PFSK-1 (cell line): ENCODE data around the gene NCK2.

Experiments
- FOXP2 ChIP-seq: optimal IDR thresholded peaks from 2 replicates; pipeline ENCODE3; 2011; ENCODE audit warnings: borderline replicate concordance, control low read depth, inconsistent platforms; ENCODE audit not compliant: insufficient read depth; ENCODE audit errors: extremely low read length, extremely low read depth
- POLR2AphosphoS5 ChIP-seq: IDR thresholded peaks from 2 replicates; pipeline ENCODE4 v1.6.1; 2012; ENCODE audit warnings: low read depth, mild to moderate bottlenecking, control low read depth, low read length, moderate library complexity
- SIN3A ChIP-seq: IDR thresholded peaks from 2 replicates; pipeline ENCODE4 v1.6.1; 2012; ENCODE audit warnings: mild to moderate bottlenecking, low read length, moderate library complexity, borderline replicate concordance; ENCODE audit not compliant: insufficient read depth
- TAF1 ChIP-seq: IDR thresholded peaks from 2 replicates; pipeline ENCODE4 v1.6.1; 2012; ENCODE audit warnings: low read length, control low read depth, borderline replicate concordance; ENCODE audit not compliant: insufficient read depth
- TF ChIP-seq, protein P1 (sequence below), 2 experiments: IDR thresholded peaks; 2 replicates each; pipeline versions ENCODE4 v1.6.1 to v1.8.0; 2011 to 2012; ENCODE audit warnings: low read depth in 2 of 2, low read length in 2 of 2, control low read depth in 1 of 2, inconsistent platforms in 1 of 2, mild to moderate bottlenecking in 1 of 2, moderate library complexity in 1 of 2; ENCODE audit not compliant: insufficient read depth in 1 of 2

NCK2 gene

DNA sequence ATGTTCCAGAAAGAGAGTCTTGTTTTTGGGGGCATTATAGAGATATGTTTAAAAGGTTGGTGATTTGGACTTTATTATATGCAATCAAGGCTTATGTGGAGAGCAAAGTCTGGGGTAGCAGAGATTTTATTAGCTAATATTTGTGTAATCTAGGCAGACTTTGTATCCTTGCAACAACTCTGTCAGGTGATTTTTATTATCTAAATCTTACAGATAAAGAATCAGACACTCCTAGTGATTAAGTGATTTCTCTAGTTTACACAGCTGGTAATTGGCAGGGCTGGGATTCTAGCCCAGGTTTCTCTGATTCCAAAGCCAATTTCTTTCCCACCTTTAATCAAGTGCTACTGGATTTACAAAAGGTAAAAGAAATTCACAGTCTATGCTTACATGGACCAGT, 33.3 kb upstream of the NCK2 start:
- TF ChIP-seq POLR2AphosphoS5 (no peak), TAF1 (no peak)

DNA sequence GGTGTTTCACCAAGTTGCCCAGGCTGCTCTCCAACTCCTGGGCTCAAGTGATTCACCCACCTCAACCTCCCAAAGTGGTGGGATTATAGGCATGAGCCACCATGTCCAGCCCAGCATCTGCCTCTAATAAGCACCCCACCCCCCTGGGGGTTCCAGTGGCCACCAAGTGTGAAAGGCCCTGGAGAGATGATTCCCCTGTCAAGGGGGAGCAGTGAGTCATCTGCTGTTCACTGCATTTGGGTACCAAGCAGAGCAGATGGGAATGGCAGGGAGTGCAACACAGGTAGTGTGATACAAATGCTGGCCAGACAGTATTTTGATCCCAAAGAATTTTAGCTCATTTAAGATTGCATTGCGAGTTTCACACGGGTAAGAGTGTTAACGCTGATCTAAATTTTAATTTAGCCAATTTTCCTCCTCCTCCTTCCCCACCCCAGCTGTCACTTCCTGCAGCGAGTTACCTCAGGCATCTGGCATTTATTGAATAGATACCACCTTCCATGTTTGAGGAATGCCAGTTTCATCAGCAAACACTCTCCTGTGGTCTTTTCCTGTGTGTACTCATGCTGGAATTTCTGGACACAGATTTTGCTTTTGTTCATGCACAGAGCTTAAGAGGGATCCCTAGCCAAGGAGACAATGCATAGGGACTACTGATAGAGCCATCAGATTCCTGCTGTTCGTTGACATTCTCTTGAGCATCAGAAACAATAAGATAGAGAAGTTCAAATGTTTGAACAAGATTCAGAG, 32.4 kb upstream of the NCK2 start:
- TF ChIP-seq FOXP2 (no peak), TAF1 (no peak), SIN3A (no peak)
- TF ChIP-seq, protein P1, sequence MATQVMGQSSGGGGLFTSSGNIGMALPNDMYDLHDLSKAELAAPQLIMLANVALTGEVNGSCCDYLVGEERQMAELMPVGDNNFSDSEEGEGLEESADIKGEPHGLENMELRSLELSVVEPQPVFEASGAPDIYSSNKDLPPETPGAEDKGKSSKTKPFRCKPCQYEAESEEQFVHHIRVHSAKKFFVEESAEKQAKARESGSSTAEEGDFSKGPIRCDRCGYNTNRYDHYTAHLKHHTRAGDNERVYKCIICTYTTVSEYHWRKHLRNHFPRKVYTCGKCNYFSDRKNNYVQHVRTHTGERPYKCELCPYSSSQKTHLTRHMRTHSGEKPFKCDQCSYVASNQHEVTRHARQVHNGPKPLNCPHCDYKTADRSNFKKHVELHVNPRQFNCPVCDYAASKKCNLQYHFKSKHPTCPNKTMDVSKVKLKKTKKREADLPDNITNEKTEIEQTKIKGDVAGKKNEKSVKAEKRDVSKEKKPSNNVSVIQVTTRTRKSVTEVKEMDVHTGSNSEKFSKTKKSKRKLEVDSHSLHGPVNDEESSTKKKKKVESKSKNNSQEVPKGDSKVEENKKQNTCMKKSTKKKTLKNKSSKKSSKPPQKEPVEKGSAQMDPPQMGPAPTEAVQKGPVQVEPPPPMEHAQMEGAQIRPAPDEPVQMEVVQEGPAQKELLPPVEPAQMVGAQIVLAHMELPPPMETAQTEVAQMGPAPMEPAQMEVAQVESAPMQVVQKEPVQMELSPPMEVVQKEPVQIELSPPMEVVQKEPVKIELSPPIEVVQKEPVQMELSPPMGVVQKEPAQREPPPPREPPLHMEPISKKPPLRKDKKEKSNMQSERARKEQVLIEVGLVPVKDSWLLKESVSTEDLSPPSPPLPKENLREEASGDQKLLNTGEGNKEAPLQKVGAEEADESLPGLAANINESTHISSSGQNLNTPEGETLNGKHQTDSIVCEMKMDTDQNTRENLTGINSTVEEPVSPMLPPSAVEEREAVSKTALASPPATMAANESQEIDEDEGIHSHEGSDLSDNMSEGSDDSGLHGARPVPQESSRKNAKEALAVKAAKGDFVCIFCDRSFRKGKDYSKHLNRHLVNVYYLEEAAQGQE (IDR thresholded peaks at IDR 0.05; ENCODE audit: insufficient read depth in 1 of 2, low read depth in 2 of 2, low read length in 2 of 2), result no peak

DNA sequence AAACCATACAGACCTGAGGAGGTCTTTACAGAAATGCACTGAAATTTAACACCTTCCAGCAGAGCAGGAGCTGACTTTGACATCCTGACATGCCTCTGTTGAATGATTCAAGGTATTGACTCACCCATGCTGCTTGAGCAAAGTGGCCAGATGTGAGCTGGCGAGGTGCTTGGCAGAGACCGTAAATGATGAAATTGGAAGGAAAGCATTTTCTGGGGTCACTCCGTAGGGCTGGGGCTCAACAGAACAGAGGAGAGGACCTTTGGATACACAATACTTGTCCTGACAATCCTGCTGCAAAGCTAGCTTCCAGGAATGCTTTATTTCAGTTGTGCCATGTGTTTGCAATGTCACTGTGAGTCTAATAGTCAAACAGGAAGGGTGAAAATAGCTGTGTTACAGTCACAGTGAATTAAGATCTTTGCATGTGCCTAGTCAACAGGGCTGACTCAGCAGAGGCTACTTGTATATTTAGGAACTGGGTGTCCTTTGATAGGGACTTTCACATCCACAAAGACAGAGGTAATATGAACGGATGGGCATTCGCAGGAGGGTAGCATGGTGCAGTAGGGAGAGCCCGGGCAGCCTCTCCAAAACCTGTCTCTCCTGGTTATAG, 31.6 kb upstream of the NCK2 start:
- TF ChIP-seq, protein P1 (IDR thresholded peaks at IDR 0.05; ENCODE audit: insufficient read depth in 1 of 2, low read depth in 2 of 2, low read length in 2 of 2), result no peak
- TF ChIP-seq TAF1, result no peak
- no peak for TF ChIP-seq FOXP2
- TF ChIP-seq POLR2AphosphoS5, result no peak
- no peak for TF ChIP-seq SIN3A

DNA sequence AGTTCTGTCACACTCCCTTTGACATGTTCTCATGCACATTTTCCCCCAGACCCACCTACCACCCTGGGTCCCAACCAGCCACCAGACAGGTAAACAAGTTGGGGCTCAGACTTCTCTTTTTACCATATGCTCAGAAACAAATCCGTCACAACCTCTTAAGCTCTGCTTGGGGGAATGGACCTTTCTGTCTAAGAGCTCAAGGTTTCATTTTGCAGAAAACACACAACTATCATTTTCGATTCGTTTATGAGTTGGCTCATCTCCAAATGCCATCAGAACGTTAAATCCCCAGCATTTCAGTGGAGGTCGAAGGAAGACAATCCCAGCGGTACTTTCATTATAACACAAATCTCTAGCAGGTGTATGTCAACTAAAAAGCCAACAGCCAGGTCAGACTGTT, 30.6 kb upstream of the NCK2 start:
- TF ChIP-seq TAF1 (no peak), POLR2AphosphoS5 (no peak), FOXP2 (no peak), SIN3A (no peak)
- TF ChIP-seq, protein P1 (IDR thresholded peaks at IDR 0.05; ENCODE audit: insufficient read depth in 1 of 2, low read depth in 2 of 2, low read length in 2 of 2), result no peak

DNA sequence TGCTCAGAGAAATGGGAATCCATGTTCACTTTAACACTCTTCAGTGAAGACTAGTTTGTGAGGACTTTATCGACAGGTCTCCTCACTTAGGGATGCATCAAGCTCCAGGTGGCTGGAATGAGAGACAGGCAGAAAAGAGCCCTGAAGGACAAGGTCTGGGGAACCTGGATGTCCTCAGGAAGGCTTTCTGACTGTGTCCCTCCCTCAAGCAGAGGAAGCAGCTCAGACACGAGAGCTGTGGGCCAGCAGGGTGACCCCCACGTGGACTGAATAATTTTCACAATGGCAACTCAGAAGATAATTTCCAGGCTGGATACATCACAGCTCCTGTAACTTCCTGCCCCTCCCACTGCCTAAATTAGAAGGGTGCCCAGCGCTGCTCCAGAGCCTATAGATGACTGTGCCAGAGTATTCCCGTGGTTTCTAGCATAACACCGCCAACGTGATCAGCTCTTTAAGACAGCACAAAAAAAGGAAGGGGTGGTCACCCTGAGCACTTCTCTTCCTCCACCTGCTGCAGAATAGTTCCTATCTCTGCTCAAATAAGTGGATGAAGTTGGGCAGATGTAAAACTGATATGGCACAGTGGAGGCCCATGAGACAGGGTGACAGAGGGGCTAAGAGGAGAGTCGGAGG, 25.7 kb upstream of the NCK2 start:
- TF ChIP-seq SIN3A (no peak), TAF1 (no peak), POLR2AphosphoS5 (no peak), FOXP2 (no peak)
- TF ChIP-seq, protein P1 (IDR thresholded peaks at IDR 0.05; ENCODE audit: insufficient read depth in 1 of 2, low read depth in 2 of 2, low read length in 2 of 2), result no peak
